ENCODE data around the gene TBC1D22A.

The TBC1D22A gene

DNA sequence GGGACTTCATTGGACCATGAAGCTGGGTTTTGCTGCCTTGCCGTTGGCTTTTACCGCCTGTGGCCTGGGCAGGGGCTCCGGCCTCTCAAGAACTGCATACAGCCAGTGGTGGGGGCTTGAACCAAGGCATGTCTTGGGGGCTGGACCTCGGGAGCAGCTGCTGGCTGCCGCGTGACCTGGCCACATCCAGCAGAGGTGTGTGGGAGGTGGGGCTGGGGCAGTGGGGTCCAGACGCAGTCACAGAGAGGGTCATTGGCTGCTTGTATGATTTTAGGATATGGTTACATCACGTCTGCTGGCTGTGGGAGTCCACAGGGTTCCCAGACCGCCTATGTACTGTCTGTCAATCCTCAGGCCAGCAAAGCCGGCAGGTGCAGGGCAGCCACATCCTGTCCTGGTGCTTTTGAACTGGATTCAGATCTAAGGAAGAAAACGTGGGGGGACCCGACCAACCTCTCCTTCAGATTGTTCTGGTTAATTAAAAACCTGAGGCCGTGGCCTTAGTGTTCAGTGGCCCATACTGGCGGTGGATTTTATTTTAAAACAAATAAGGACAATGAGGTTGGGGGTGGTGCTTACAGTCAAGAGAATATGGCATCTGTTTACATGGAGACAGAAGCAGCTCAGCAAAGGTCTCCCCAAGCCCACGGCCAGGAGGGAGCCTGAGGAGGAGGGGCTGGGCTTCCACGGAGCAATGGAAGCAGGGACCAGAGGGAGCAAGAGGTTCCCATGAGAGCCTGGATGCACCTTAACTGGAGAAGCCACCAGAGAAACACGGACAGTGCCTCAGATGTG lies 426.0 kb downstream of the TBC1D22A start:
- Histone ChIP-seq H3K27ac (ENCODE audit: poor library complexity, severe bottlenecking) (no peak overlapping the region), H3K9me3 (ENCODE audit: severe bottlenecking) (no peaks in the 10 kb centered on the region), H3K4me3 (ENCODE audit: severe bottlenecking) (no peak overlapping the region), H3K36me3 (ENCODE audit: low read depth) (no peaks in the 10 kb centered on the region), H3K27me3 (ENCODE audit: insufficient read depth, poor library complexity, severe bottlenecking) (no peaks in the 10 kb centered on the region), H3K4me1 (ENCODE audit: insufficient read depth, poor library complexity, severe bottlenecking) (no peaks in the 10 kb centered on the region)
- TF ChIP-seq, protein P1, sequence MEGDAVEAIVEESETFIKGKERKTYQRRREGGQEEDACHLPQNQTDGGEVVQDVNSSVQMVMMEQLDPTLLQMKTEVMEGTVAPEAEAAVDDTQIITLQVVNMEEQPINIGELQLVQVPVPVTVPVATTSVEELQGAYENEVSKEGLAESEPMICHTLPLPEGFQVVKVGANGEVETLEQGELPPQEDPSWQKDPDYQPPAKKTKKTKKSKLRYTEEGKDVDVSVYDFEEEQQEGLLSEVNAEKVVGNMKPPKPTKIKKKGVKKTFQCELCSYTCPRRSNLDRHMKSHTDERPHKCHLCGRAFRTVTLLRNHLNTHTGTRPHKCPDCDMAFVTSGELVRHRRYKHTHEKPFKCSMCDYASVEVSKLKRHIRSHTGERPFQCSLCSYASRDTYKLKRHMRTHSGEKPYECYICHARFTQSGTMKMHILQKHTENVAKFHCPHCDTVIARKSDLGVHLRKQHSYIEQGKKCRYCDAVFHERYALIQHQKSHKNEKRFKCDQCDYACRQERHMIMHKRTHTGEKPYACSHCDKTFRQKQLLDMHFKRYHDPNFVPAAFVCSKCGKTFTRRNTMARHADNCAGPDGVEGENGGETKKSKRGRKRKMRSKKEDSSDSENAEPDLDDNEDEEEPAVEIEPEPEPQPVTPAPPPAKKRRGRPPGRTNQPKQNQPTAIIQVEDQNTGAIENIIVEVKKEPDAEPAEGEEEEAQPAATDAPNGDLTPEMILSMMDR (IDR thresholded peaks at IDR 0.05; ENCODE audit: poor library complexity, severe bottlenecking) = no peak
- no peak for DNase-seq (ENCODE audit: low spot score)
- no peak for ATAC-seq (ENCODE audit: low read depth)

DNA sequence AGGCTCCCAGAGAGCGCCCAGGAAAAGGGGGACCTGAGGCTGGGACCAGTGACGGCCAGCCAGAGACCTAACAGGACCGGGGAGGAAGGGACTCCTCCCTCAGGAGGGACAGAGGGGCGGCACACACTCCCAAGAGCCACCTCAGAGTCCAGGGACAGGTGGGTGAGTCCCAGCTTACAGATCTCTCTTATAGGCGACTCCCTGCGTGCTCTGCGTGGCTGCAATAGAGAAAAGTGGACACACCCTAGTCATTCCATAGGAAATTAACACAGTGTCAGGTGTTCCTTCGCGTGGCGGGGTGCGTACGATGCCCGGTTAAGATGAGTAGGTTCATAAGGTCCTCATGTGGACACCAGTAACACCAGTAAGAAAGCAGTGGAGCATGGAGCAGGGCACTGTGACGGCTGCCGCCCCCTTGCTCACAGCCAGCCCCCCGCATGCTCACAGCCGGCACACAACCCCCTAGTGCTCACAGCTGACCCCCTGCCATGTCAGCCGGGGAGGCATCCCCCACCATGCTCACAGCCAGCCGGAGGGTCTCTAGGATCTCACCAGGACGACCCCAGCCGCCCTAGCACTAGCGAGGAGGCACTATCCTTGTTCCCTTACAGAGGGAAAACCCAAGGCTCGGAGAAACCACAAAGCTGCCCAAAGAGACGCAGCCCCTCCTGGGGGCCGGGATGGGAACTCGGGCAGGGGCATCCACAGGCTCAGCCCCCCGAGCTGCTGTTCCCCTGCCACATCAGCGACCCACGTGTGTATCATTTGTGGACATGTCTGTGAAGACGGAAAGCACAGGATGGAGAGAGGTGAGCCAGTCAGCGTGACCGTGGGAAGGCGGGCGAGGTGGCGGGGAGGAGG lies 426.8 kb downstream of the TBC1D22A start:
- Histone ChIP-seq H3K36me3 (ENCODE audit: low read depth) (no peaks in the 10 kb centered on the region), H3K4me1 (ENCODE audit: insufficient read depth, poor library complexity, severe bottlenecking) (no peaks in the 10 kb centered on the region), H3K4me3 (ENCODE audit: severe bottlenecking) (no peak overlapping the region), H3K9me3 (ENCODE audit: severe bottlenecking) (no peaks in the 10 kb centered on the region), H3K27ac (ENCODE audit: poor library complexity, severe bottlenecking) (no peak overlapping the region), H3K27me3 (ENCODE audit: insufficient read depth, poor library complexity, severe bottlenecking) (no peaks in the 10 kb centered on the region)
- ATAC-seq (ENCODE audit: low read depth) (no peak), DNase-seq (ENCODE audit: low spot score) (no peak)
- TF ChIP-seq, protein P1 (IDR thresholded peaks at IDR 0.05; ENCODE audit: poor library complexity, severe bottlenecking) = no peak

DNA sequence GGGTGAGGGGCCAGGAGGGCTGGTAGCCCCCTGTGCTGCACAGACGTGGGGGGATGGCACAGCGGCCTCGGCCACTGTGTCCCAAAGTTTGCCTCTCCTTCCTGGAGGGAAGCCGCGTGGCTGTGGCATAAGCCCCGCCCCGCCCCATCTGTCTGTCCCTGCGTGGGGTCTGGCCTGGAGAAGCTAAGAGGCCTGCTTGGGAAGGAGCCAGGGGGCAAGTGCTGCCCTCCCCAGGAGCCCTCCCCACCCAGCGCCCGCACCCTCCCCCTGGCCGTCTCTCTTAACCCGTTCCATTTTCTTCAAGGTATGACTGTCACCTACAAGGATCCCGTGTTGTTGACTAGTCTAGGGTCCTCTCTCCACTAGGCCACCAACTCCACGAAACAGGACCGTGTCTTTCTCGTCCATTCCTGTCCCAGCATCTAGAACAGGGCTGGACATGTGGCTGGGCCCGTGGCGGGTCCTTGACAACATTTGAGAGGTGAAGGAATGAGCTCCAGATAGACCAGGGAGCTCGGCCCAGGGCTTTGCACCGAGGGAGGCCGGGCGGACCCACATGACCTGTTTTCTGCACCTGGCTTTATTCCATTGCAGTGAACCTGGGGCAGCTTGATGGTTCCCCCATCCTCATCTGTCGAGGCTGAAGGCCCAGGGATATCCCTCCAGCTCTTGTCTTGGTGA lies 428.0 kb downstream of the TBC1D22A start:
- TF ChIP-seq, protein P1 (IDR thresholded peaks at IDR 0.05; ENCODE audit: poor library complexity, severe bottlenecking) = no peak
- no peaks in the 10 kb centered on the region for H3K36me3 ChIP-seq (ENCODE audit: low read depth)
- no peaks in the 10 kb centered on the region for H3K9me3 ChIP-seq (ENCODE audit: severe bottlenecking)
- DNase-seq (ENCODE audit: low spot score) (no peak), ATAC-seq (ENCODE audit: low read depth) (no peak)
- no peaks in the 10 kb centered on the region for H3K4me1 ChIP-seq (ENCODE audit: insufficient read depth, poor library complexity, severe bottlenecking)
- no peaks in the 10 kb centered on the region for H3K27me3 ChIP-seq (ENCODE audit: insufficient read depth, poor library complexity, severe bottlenecking)
- no peak overlapping the region for H3K27ac ChIP-seq (ENCODE audit: poor library complexity, severe bottlenecking)
- no peak overlapping the region for H3K4me3 ChIP-seq (ENCODE audit: severe bottlenecking)

DNA sequence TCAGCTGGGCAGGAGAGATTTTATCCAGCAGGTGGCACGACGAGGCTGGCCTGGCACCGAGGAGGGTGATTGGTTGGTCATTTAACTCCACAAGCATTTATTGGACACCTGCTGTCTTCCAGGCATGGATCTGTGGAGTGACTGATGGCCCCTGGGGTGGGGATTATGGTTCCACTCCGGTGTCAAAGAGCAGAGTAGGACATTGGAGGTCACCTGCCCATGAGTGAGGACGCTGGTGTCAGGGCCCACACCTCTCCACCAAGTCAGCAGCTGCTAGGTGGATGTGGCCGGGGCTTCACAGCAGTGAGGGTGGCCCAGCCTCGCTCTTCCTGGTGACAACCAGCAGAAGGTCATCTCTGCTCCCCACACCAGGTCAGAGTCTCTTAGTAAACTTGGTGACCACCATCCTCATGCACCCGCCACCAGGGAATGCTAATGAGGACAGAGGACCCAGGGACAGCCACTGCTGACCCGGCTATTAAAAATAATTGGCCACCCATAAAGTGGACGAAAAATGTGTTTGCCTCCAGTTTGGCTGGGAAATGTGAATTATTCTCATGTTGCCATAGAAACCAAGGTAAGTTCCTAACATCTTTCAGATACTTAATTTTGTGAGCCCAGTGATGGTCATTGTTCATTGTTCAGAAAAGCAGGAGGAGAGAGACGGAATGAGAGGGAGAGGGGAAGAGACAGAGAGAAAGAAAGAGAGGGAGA lies 428.7 kb downstream of the TBC1D22A start:
- Histone ChIP-seq H3K9me3 (ENCODE audit: severe bottlenecking) (no peaks in the 10 kb centered on the region), H3K27me3 (ENCODE audit: insufficient read depth, poor library complexity, severe bottlenecking) (no peaks in the 10 kb centered on the region), H3K4me3 (ENCODE audit: severe bottlenecking) (no peak overlapping the region), H3K36me3 (ENCODE audit: low read depth) (no peaks in the 10 kb centered on the region), H3K27ac (ENCODE audit: poor library complexity, severe bottlenecking) (no peak overlapping the region), H3K4me1 (ENCODE audit: insufficient read depth, poor library complexity, severe bottlenecking) (no peaks in the 10 kb centered on the region)
- ATAC-seq (ENCODE audit: low read depth) (no peak), DNase-seq (ENCODE audit: low spot score) (no peak)
- TF ChIP-seq, protein P1 (IDR thresholded peaks at IDR 0.05; ENCODE audit: poor library complexity, severe bottlenecking) = no peak

Measured in RWPE2 (cell line).